ENCODE data around the gene GP1BA. TPM values are rescaled to one million over a fixed set of nuclear protein-coding genes. Genes with fewer than 3 reads are reported as not detected.

Gene GP1BA
- total RNA-seq, 3 donors from 2014 or later (not counting 1 experiment from before 2014, with no cell fraction given) = 0.25 to 4.3 (median 2.2) TPM

GRCh38 chr17:4932756-4933155 is 679 bp downstream of the GP1BA start:
- H3K36me3 Mint-ChIP-seq = no peaks in the 10 kb centered on the region
- H3K27me3 Mint-ChIP-seq (ENCODE audit: low read depth in 2 of 2) = peaks cover 0 to 4% of the 10 kb centered on the region in 2 donors
- H3K27me3 ChIP-seq (ENCODE audit: control insufficient read depth, insufficient read depth, low read length) = no peaks in the 10 kb centered on the region
- H3K4me1 ChIP-seq (ENCODE audit: control insufficient read depth, insufficient read depth, low read length) = peaks cover 22% of the 10 kb centered on the region
- H3K36me3 ChIP-seq (ENCODE audit: control insufficient read depth, insufficient read depth, low read length) = peaks cover 9% of the 10 kb centered on the region
- no peak overlapping the region for H3K27ac ChIP-seq (ENCODE audit: low read length)
- ATAC-seq (no peak), DNase-seq (no peak)
- WGBS (ENCODE audit: insufficient coverage) = 94% methylated on average over 12 of the region's 12 CpGs
- intact Hi-C loops (cut with micrococcal nuclease) = no loop called here
- H3K4me3 ChIP-seq (ENCODE audit: low read length) = no peak overlapping the region
- H3K27ac Mint-ChIP-seq = no peak overlapping the region
- no peak for TF ChIP-seq CTCF (IDR thresholded peaks at IDR 0.05)
- no peak overlapping the region for H3K4me3 Mint-ChIP-seq
- no peaks in the 10 kb centered on the region for H3K9me3 Mint-ChIP-seq
- peaks cover 28 to 42% of the 10 kb centered on the region in 2 donors for H3K4me1 Mint-ChIP-seq
- no peaks in the 10 kb centered on the region for H3K9me3 ChIP-seq (ENCODE audit: control insufficient read depth, insufficient read depth, low read length)

- Histone ChIP-seq H3K27me3 (ENCODE audit: control insufficient read depth, insufficient read depth, low read length) (no peaks in the 10 kb centered on the region), H3K4me3 (ENCODE audit: low read length) (no peak overlapping the region), H3K9me3 (ENCODE audit: control insufficient read depth, insufficient read depth, low read length) (no peaks in the 10 kb centered on the region), H3K4me1 (ENCODE audit: control insufficient read depth, insufficient read depth, low read length) (peaks cover 29% of the 10 kb centered on the region), H3K36me3 (ENCODE audit: control insufficient read depth, insufficient read depth, low read length) (peaks cover 17% of the 10 kb centered on the region), H3K27ac (ENCODE audit: low read length) (no peak overlapping the region)
- ATAC-seq (peak in 1 of 3 donors; percentile 10), DNase-seq (no peak)
- Mint-ChIP-seq H3K4me1 (peaks cover 33 to 50% of the 10 kb centered on the region in 2 donors), H3K27me3 (ENCODE audit: low read depth in 2 of 2) (peaks cover 0 to 4% of the 10 kb centered on the region in 2 donors), H3K27ac (peak overlapping the region in 1 of 2 donors; percentile 81), H3K36me3 (no peaks in the 10 kb centered on the region), H3K9me3 (no peaks in the 10 kb centered on the region), H3K4me3 (peak overlapping the region; percentile 80)
- TF ChIP-seq CTCF (IDR thresholded peaks at IDR 0.05) = no peak
- WGBS (ENCODE audit: insufficient coverage) = 40% methylated on average over 15 of the region's 16 CpGs
- intact Hi-C loops (cut with micrococcal nuclease) = no loop called here
Measured at GRCh38 chr17:4933646-4934045, 1.6 kb downstream of the GP1BA start.

- 19% methylated on average over 13 of the region's 14 CpGs for WGBS (ENCODE audit: insufficient coverage)
- Histone ChIP-seq H3K36me3 (ENCODE audit: control insufficient read depth, insufficient read depth, low read length) (peaks cover 18% of the 10 kb centered on the region), H3K4me1 (ENCODE audit: control insufficient read depth, insufficient read depth, low read length) (peaks cover 36% of the 10 kb centered on the region), H3K27me3 (ENCODE audit: control insufficient read depth, insufficient read depth, low read length) (no peaks in the 10 kb centered on the region), H3K4me3 (ENCODE audit: low read length) (no peak overlapping the region), H3K9me3 (ENCODE audit: control insufficient read depth, insufficient read depth, low read length) (no peaks in the 10 kb centered on the region), H3K27ac (ENCODE audit: low read length) (no peak overlapping the region)
- intact Hi-C loops (cut with micrococcal nuclease) = no loop called here
- Mint-ChIP-seq H3K4me3 (peak overlapping the region; percentile 80), H3K27ac (peak overlapping the region; percentile 55 to 81), H3K36me3 (no peaks in the 10 kb centered on the region), H3K4me1 (peaks cover 34 to 57% of the 10 kb centered on the region in 2 donors), H3K9me3 (no peaks in the 10 kb centered on the region), H3K27me3 (ENCODE audit: low read depth in 2 of 2) (peaks cover 0 to 4% of the 10 kb centered on the region in 2 donors)
- ATAC-seq (peak in 2 of 3 donors; percentile 48 to 60), DNase-seq (peak in 1 of 2 donors; percentile 48)
- no peak for TF ChIP-seq CTCF (IDR thresholded peaks at IDR 0.05)
Measured at GRCh38 chr17:4934173-4934979, 2.3 kb downstream of the GP1BA start.

Data from natural killer cell (primary cell).